ENCODE results near the gene GCM1.

DNA sequence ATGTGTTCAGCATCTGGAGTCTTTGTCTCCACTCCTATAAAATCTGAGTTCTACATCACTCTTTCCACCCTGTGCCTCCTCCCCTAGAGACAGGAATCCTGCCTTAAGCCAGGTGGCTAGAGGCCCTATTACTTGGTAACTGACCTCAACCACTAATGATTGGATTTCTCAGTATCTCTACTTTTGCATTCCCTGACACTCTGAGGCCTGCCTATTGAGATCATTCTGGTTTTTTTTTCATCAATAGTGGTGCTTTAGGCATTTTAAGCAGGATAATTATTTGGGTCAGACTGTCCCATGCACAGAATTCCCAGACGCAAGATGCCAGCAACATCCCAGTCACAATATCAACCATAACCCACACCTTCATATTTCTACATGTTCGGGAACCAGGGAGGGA, 3.9 kb upstream of the GCM1 start:
- TF ChIP-seq RNF2 (IDR thresholded peaks at IDR 0.05) (no peak), TBP (optimal IDR thresholded peaks at IDR 0.05; ENCODE audit: low read depth, low read length) (no peak), PYGO2 (tag; IDR thresholded peaks at IDR 0.05) (no peak), ZNF445 (CRISPR knock-in tag; IDR thresholded peaks at IDR 0.05; ENCODE audit: low read depth) (no peak), CREB1 (IDR thresholded peaks at IDR 0.05) (no peak), CREB1 (CRISPR knock-in tag; IDR thresholded peaks at IDR 0.05) (no peak), TOE1 (IDR thresholded peaks at IDR 0.05; ENCODE audit: borderline replicate concordance) (no peak), TOE1 (CRISPR knock-in tag; IDR thresholded peaks at IDR 0.05; ENCODE audit: borderline replicate concordance, low read depth) (no peak), MTA2 (IDR thresholded peaks at IDR 0.05; ENCODE audit: low read depth) (no peak)
- TF ChIP-seq, protein P1, sequence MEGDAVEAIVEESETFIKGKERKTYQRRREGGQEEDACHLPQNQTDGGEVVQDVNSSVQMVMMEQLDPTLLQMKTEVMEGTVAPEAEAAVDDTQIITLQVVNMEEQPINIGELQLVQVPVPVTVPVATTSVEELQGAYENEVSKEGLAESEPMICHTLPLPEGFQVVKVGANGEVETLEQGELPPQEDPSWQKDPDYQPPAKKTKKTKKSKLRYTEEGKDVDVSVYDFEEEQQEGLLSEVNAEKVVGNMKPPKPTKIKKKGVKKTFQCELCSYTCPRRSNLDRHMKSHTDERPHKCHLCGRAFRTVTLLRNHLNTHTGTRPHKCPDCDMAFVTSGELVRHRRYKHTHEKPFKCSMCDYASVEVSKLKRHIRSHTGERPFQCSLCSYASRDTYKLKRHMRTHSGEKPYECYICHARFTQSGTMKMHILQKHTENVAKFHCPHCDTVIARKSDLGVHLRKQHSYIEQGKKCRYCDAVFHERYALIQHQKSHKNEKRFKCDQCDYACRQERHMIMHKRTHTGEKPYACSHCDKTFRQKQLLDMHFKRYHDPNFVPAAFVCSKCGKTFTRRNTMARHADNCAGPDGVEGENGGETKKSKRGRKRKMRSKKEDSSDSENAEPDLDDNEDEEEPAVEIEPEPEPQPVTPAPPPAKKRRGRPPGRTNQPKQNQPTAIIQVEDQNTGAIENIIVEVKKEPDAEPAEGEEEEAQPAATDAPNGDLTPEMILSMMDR (IDR thresholded peaks at IDR 0.05 in 2 of 3, conservative IDR thresholded peaks at IDR 0.05 in 1 of 3; ENCODE audit: insufficient read depth in 2 of 3, low read depth in 1 of 3, low read length in 3 of 3) = no peak
- TF ChIP-seq, protein P2, sequence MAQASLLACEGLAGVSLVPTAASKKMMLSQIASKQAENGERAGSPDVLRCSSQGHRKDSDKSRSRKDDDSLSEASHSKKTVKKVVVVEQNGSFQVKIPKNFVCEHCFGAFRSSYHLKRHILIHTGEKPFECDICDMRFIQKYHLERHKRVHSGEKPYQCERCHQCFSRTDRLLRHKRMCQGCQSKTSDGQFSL (CRISPR knock-in tag; IDR thresholded peaks at IDR 0.05) = no peak
- TF ChIP-seq, protein P2 (tag; IDR thresholded peaks at IDR 0.05) = no peak
